ENCODE data around the gene RNF44.

Gene RNF44

DNA sequence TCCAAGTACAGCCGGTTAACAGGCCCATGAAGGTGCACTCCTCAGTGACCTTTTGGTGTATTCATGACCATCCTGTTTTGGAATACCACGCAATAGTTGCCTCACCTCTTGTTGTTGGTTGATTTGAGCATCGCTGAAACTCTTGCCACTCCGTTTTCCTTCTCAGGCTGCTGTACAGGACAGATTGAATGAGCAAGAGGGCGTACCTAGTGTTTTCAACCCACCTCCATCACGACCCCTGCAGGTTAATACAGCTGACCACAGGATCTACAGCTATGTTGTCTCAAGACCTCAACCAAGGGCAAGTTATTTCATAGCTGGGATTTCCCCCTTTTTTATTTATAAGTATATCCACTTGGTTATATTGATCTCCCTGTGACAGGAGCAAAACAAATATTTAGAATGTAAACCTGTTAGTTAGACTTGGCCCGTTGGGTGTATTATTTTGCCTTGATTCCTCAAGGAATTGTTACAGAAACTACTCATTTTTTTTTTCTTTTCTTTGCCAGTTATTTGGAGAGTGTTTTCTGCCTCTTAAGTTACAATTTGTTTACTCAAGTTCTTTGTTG, 50.9 kb downstream of the RNF44 start:
- H3K4me3 ChIP-seq (ENCODE audit: control insufficient read depth, low read depth, low read length) = no peak overlapping the region
- TF ChIP-seq, protein P1, sequence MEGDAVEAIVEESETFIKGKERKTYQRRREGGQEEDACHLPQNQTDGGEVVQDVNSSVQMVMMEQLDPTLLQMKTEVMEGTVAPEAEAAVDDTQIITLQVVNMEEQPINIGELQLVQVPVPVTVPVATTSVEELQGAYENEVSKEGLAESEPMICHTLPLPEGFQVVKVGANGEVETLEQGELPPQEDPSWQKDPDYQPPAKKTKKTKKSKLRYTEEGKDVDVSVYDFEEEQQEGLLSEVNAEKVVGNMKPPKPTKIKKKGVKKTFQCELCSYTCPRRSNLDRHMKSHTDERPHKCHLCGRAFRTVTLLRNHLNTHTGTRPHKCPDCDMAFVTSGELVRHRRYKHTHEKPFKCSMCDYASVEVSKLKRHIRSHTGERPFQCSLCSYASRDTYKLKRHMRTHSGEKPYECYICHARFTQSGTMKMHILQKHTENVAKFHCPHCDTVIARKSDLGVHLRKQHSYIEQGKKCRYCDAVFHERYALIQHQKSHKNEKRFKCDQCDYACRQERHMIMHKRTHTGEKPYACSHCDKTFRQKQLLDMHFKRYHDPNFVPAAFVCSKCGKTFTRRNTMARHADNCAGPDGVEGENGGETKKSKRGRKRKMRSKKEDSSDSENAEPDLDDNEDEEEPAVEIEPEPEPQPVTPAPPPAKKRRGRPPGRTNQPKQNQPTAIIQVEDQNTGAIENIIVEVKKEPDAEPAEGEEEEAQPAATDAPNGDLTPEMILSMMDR (conservative IDR thresholded peaks at IDR 0.05; ENCODE audit: control insufficient read depth, insufficient read depth, low read depth, low read length) = no peak
- DNase-seq (ENCODE audit: low read depth) = no peak

DNA sequence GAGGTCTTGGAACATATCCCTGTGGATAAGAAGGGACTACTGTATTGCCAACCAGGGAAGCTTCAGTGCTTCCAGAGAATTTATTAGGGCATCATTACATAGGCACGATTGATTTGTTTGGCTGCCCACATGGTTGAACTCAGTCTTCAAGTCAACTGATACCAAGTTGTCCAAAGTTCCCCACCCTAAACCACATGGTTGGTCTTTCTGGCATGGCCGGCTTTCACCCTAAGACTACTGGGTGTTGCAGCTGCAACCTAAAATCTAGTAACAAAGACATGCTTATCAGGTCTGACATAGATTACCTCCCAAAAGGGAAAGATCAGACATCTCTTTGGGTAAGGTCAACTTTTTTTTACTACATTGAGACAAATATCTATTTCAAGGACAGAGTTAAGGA, 52.0 kb downstream of the RNF44 start:
- no peak overlapping the region for H3K4me3 ChIP-seq (ENCODE audit: control insufficient read depth, low read depth, low read length)
- no peak for DNase-seq (ENCODE audit: low read depth)
- TF ChIP-seq, protein P1 (conservative IDR thresholded peaks at IDR 0.05; ENCODE audit: control insufficient read depth, insufficient read depth, low read depth, low read length) = no peak

DNA sequence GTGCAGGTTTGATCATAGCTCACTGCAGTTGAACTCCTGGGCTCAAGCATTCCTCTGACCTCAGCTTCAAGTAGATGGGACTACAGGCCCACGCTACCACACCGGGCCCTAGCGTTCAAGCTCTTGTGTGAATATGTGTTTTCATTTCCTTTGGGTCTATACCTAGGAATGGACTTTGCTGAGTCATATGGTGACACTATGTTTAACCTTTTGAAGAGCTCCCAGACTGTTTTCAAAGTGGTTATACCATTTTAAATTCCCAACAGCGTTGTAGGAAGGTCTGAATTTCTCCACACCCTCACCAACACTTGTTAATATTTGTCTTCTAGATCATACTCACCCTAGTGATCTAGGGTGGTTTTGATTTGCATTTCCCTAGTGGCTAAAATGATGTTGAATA, 55.5 kb downstream of the RNF44 start:
- no peak overlapping the region for H3K4me3 ChIP-seq (ENCODE audit: control insufficient read depth, low read depth, low read length)
- TF ChIP-seq, protein P1 (conservative IDR thresholded peaks at IDR 0.05; ENCODE audit: control insufficient read depth, insufficient read depth, low read depth, low read length) = no peak
- DNase-seq (ENCODE audit: low read depth) = no peak
